GM23338 (cell line): ENCODE data around the gene GFOD1.

Experiments used
- CREB1 ChIP-seq: fragments of 250-450 bp; sonication (Bioruptor Pico); IDR thresholded peaks from 2 replicates; pipeline ENCODE4 v1.5.0; 2020; ENCODE audit warnings: low read depth, mild to moderate bottlenecking, moderate library complexity
- EZH2 ChIP-seq: fragments of 200-600 bp; sonication (generic); IDR thresholded peaks from one replicate; pipeline ENCODE4 v1.8.0; 2017; ENCODE audit warnings: antibody characterized with exemption, mild to moderate bottlenecking, low read depth; ENCODE audit not compliant: unreplicated experiment
- EZH2phosphoT487 ChIP-seq: fragments of 200-600 bp; sonication (generic); IDR thresholded peaks from one replicate; pipeline ENCODE4 v1.8.1; 2018; ENCODE audit warnings: antibody characterized with exemption; ENCODE audit not compliant: unreplicated experiment
- JUNB ChIP-seq: IDR thresholded peaks from one replicate; pipeline ENCODE4 v1.6.1; 2016; ENCODE audit warnings: antibody characterized with exemption; ENCODE audit not compliant: unreplicated experiment
- NANOG ChIP-seq: IDR thresholded peaks from 2 replicates; pipeline ENCODE4 v1.6.1; 2016; ENCODE audit warnings: antibody characterized with exemption, borderline replicate concordance
- POLR2AphosphoS5 ChIP-seq: IDR thresholded peaks from 2 replicates; pipeline ENCODE4 v1.6.1; 2016; ENCODE audit warnings: antibody characterized with exemption, low read depth
- ZNF114 ChIP-seq: fragments of 250-450 bp; sonication (Bioruptor Pico); IDR thresholded peaks from 2 replicates; pipeline ENCODE4 v1.5.0; 2020; ENCODE audit warnings: mild to moderate bottlenecking, moderate library complexity
- ZNF331 ChIP-seq: fragments of 250-450 bp; sonication (Bioruptor Pico); IDR thresholded peaks from 2 replicates; pipeline ENCODE4 v1.5.0; 2020; ENCODE audit warnings: low read depth, mild to moderate bottlenecking, moderate library complexity
- TF ChIP-seq, protein P1 (sequence below), 2 experiments: fragments of 200-600 bp in 1 of 2; sonication (generic) in 1 of 2; conservative IDR thresholded peaks; 2 replicates each; pipeline versions ENCODE4 v1.5.1 to v1.6.1; 2016 to 2017; ENCODE audit warnings: antibody characterized with exemption in 2 of 2, low read depth in 2 of 2, mild to moderate bottlenecking in 2 of 2, moderate library complexity in 1 of 2
- TF ChIP-seq, protein P2 (sequence below): IDR thresholded peaks from 2 replicates; pipeline ENCODE4 v1.6.1; 2016; ENCODE audit warnings: antibody characterized with exemption
- TF ChIP-seq, protein P3 (sequence below): IDR thresholded peaks from one replicate; pipeline ENCODE4 v1.6.1; 2018; ENCODE audit warnings: antibody characterized with exemption; ENCODE audit not compliant: unreplicated experiment
- TF ChIP-seq, protein P4 (sequence below): fragments of 250-450 bp; sonication (Bioruptor Pico); IDR thresholded peaks from 2 replicates; pipeline ENCODE4 v1.5.0; 2020; ENCODE audit warnings: mild to moderate bottlenecking, moderate library complexity

DNA sequence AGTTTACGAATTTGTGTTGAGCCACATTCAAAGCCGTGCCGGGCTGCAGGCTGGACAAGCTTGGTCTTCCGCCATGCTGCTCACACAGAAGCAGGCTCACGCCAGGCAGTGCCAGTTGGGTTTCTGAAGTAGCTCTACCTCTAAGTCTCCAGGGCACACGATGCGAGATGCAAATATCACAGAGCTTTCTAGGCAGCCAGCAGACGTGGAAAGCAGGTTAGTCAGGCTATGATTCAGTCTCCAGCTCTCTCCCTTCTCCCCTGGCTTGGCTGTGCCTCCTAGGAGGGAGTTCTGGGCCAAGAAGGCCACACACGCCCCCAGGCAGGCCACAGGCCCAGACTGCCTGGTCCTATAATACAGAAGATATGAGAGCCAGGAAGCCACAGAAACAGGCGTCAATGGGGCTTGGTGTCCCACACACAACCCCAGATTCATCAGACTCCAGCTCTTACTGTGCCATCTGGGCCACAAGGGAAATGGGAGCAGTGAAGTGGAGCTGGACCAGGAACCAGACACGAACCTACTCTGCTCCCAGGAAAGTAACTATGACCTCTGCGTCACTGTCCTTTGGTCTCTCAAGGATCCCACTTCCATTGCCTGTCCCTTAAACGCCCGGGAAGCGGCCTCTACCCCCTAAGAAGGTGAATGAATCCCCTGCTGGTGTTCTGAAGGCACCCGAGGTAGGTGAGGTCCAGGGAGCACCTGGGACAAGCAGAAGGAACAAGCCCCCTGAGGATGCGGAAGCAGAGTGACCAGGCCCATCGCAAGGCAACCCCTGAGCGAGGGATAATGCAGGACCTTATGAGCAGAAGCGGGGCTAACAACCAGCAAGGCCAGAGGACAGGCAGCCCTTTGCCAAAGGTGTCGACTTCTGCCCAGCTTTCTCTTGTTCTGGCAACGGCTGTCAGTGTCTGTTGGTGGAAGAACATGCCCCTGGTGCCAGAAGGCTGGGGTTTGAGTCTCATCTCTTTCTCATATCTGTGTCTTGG is 61.2 kb downstream of the GFOD1 start:
- TF ChIP-seq, protein P1, sequence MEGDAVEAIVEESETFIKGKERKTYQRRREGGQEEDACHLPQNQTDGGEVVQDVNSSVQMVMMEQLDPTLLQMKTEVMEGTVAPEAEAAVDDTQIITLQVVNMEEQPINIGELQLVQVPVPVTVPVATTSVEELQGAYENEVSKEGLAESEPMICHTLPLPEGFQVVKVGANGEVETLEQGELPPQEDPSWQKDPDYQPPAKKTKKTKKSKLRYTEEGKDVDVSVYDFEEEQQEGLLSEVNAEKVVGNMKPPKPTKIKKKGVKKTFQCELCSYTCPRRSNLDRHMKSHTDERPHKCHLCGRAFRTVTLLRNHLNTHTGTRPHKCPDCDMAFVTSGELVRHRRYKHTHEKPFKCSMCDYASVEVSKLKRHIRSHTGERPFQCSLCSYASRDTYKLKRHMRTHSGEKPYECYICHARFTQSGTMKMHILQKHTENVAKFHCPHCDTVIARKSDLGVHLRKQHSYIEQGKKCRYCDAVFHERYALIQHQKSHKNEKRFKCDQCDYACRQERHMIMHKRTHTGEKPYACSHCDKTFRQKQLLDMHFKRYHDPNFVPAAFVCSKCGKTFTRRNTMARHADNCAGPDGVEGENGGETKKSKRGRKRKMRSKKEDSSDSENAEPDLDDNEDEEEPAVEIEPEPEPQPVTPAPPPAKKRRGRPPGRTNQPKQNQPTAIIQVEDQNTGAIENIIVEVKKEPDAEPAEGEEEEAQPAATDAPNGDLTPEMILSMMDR (conservative IDR thresholded peaks at IDR 0.05; ENCODE audit: low read depth in 2 of 2), result no peak
- TF ChIP-seq EZH2, result no peak
- no peak for TF ChIP-seq POLR2AphosphoS5
- no peak for TF ChIP-seq ZNF331 (CRISPR knock-in tag)
- TF ChIP-seq CREB1 (CRISPR knock-in tag), result no peak
- TF ChIP-seq EZH2phosphoT487, result no peak
- TF ChIP-seq, protein P2, sequence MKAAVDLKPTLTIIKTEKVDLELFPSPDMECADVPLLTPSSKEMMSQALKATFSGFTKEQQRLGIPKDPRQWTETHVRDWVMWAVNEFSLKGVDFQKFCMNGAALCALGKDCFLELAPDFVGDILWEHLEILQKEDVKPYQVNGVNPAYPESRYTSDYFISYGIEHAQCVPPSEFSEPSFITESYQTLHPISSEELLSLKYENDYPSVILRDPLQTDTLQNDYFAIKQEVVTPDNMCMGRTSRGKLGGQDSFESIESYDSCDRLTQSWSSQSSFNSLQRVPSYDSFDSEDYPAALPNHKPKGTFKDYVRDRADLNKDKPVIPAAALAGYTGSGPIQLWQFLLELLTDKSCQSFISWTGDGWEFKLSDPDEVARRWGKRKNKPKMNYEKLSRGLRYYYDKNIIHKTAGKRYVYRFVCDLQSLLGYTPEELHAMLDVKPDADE, result no peak
- TF ChIP-seq, protein P3, sequence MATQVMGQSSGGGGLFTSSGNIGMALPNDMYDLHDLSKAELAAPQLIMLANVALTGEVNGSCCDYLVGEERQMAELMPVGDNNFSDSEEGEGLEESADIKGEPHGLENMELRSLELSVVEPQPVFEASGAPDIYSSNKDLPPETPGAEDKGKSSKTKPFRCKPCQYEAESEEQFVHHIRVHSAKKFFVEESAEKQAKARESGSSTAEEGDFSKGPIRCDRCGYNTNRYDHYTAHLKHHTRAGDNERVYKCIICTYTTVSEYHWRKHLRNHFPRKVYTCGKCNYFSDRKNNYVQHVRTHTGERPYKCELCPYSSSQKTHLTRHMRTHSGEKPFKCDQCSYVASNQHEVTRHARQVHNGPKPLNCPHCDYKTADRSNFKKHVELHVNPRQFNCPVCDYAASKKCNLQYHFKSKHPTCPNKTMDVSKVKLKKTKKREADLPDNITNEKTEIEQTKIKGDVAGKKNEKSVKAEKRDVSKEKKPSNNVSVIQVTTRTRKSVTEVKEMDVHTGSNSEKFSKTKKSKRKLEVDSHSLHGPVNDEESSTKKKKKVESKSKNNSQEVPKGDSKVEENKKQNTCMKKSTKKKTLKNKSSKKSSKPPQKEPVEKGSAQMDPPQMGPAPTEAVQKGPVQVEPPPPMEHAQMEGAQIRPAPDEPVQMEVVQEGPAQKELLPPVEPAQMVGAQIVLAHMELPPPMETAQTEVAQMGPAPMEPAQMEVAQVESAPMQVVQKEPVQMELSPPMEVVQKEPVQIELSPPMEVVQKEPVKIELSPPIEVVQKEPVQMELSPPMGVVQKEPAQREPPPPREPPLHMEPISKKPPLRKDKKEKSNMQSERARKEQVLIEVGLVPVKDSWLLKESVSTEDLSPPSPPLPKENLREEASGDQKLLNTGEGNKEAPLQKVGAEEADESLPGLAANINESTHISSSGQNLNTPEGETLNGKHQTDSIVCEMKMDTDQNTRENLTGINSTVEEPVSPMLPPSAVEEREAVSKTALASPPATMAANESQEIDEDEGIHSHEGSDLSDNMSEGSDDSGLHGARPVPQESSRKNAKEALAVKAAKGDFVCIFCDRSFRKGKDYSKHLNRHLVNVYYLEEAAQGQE, result no peak
- TF ChIP-seq JUNB, result no peak
- no peak for TF ChIP-seq ZNF114 (CRISPR knock-in tag)
- no peak for TF ChIP-seq NANOG
- TF ChIP-seq, protein P4, sequence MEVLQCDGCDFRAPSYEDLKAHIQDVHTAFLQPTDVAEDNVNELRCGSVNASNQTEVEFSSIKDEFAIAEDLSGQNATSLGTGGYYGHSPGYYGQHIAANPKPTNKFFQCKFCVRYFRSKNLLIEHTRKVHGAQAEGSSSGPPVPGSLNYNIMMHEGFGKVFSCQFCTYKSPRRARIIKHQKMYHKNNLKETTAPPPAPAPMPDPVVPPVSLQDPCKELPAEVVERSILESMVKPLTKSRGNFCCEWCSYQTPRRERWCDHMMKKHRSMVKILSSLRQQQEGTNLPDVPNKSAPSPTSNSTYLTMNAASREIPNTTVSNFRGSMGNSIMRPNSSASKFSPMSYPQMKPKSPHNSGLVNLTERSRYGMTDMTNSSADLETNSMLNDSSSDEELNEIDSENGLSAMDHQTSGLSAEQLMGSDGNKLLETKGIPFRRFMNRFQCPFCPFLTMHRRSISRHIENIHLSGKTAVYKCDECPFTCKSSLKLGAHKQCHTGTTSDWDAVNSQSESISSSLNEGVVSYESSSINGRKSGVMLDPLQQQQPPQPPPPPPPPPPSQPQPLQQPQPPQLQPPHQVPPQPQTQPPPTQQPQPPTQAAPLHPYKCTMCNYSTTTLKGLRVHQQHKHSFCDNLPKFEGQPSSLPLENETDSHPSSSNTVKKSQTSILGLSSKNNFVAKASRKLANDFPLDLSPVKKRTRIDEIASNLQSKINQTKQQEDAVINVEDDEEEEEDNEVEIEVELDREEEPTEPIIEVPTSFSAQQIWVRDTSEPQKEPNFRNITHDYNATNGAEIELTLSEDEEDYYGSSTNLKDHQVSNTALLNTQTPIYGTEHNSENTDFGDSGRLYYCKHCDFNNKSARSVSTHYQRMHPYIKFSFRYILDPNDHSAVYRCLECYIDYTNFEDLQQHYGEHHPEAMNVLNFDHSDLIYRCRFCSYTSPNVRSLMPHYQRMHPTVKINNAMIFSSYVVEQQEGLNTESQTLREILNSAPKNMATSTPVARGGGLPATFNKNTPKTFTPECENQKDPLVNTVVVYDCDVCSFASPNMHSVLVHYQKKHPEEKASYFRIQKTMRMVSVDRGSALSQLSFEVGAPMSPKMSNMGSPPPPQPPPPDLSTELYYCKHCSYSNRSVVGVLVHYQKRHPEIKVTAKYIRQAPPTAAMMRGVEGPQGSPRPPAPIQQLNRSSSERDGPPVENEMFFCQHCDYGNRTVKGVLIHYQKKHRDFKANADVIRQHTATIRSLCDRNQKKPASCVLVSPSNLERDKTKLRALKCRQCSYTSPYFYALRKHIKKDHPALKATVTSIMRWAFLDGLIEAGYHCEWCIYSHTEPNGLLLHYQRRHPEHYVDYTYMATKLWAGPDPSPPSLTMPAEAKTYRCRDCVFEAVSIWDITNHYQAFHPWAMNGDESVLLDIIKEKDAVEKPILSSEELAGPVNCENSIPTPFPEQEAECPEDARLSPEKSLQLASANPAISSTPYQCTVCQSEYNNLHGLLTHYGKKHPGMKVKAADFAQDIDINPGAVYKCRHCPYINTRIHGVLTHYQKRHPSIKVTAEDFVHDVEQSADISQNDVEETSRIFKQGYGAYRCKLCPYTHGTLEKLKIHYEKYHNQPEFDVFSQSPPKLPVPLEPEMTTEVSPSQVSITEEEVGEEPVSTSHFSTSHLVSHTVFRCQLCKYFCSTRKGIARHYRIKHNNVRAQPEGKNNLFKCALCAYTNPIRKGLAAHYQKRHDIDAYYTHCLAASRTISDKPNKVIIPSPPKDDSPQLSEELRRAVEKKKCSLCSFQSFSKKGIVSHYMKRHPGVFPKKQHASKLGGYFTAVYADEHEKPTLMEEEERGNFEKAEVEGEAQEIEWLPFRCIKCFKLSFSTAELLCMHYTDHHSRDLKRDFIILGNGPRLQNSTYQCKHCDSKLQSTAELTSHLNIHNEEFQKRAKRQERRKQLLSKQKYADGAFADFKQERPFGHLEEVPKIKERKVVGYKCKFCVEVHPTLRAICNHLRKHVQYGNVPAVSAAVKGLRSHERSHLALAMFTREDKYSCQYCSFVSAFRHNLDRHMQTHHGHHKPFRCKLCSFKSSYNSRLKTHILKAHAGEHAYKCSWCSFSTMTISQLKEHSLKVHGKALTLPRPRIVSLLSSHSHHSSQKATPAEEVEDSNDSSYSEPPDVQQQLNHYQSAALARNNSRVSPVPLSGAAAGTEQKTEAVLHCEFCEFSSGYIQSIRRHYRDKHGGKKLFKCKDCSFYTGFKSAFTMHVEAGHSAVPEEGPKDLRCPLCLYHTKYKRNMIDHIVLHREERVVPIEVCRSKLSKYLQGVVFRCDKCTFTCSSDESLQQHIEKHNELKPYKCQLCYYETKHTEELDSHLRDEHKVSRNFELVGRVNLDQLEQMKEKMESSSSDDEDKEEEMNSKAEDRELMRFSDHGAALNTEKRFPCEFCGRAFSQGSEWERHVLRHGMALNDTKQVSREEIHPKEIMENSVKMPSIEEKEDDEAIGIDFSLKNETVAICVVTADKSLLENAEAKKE (CRISPR knock-in tag), result no peak
